ENCODE measurements around the gene TNRC6C.
A peak's percentile ranks its signal among the peaks of the same experiment; 100 is the strongest.

Gene TNRC6C, protein sequence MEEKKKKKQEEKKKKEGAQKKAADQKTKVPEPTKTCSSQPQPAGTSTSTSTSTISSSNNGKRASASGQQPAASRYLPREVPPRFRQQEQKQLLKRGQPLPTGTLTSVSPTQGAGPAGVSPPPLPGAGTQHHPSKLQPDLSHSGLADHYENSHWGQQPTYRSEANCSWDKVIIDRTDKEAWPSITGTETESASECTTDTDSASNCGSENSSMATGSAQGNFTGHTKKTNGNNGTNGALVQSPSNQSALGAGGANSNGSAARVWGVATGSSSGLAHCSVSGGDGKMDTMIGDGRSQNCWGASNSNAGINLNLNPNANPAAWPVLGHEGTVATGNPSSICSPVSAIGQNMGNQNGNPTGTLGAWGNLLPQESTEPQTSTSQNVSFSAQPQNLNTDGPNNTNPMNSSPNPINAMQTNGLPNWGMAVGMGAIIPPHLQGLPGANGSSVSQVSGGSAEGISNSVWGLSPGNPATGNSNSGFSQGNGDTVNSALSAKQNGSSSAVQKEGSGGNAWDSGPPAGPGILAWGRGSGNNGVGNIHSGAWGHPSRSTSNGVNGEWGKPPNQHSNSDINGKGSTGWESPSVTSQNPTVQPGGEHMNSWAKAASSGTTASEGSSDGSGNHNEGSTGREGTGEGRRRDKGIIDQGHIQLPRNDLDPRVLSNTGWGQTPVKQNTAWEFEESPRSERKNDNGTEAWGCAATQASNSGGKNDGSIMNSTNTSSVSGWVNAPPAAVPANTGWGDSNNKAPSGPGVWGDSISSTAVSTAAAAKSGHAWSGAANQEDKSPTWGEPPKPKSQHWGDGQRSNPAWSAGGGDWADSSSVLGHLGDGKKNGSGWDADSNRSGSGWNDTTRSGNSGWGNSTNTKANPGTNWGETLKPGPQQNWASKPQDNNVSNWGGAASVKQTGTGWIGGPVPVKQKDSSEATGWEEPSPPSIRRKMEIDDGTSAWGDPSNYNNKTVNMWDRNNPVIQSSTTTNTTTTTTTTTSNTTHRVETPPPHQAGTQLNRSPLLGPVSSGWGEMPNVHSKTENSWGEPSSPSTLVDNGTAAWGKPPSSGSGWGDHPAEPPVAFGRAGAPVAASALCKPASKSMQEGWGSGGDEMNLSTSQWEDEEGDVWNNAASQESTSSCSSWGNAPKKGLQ (N-terminal part only)

DNA sequence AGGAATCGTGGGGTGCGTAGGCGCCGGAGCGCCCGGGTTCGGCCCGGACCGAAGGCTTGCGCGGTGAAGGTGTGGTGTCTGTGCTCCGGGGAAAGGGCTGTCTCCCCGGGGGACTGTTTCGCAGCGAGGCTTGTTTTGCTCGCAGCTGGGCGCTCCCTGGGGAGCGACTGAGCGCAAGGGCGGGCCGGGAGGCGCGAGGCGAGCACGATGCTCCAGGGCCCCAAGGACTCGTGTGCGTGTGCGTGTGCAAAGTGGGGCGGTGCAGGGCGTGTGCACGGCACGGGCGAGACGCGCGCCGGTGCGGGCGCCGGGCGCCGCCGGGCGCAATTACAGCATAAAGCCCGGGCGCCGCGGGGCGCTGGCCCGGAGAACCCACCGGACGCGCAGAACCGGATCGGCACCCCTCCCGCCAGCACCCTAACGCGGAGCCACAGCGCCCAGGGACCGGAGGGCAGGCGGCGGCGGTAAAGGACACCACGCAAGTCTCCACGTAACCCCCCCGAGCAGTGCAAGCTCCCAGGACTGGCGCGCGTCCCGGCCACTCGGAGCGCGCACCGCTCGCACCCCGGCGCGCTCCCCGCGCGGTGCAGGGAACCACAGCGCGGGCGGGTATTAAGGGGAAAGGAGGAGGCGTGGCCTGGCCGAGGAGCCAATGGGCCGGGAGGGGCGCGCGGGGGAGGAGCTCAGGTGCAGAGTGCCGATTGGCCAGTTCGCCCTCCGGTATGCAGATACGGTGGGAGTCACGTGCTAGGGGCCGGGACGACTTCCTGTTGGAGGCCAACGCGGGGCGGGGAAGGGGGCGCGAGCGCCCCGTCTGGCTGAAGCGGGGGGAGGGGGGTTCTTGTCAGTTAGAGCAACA, at the start of gene TNRC6C:
TNRC6C (plus strand) TSS at position 847 of the 859 bp plus-strand sequence. CDS start 45,504 bp downstream, outside the sequence.
- Mint-ChIP-seq H3K27me3 (peaks cover 78% of the 10 kb centered on the region), H3K4me1 (ENCODE audit: low read depth) (peaks cover 22% of the 10 kb centered on the region), H3K4me3 (peak within 1 kb of the TSS; percentile 92), H3K36me3 (ENCODE audit: low read depth) (peaks cover 7% of the 10 kb centered on the region), H3K27ac (peak within 1 kb of the TSS; percentile 61), H3K9me3 (no peaks in the 10 kb centered on the region)
- intact Hi-C loops (cut with micrococcal nuclease), result loop anchor here (5.0 kb wide), 2 partner anchors 41 to 91 kb away; no protein-coding TSS in a partner anchor

DNA sequence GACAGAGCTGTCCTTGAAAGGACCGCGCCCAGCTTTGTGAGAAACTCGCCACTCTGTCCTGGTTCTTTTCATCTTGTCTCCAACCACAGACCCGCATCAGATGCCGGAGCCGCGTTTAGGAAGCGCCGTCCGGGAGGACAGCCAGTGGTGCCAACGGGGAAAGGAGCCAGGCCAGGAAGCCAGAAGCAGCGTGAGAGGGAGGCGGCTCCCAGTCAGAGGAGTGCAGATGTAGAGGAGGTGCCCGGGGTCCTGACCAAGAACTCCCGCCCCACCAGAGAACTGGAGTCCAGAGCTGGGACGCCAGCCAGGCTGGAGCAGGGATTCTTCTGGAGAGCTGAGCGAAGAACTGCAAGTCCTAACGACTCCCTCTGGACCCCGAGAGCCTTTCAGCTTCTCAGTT, 49.3 kb upstream of the TNRC6C start:
- H3K4me3 Mint-ChIP-seq, result no peak overlapping the region
- intact Hi-C loops (cut with micrococcal nuclease), result no loop called here
- peaks cover 8% of the 10 kb centered on the region for H3K9me3 Mint-ChIP-seq
- H3K27ac Mint-ChIP-seq, result no peak overlapping the region
- H3K27me3 Mint-ChIP-seq, result peaks cover 92% of the 10 kb centered on the region
- no peaks in the 10 kb centered on the region for H3K4me1 Mint-ChIP-seq (ENCODE audit: low read depth)
- no peaks in the 10 kb centered on the region for H3K36me3 Mint-ChIP-seq (ENCODE audit: low read depth)

DNA sequence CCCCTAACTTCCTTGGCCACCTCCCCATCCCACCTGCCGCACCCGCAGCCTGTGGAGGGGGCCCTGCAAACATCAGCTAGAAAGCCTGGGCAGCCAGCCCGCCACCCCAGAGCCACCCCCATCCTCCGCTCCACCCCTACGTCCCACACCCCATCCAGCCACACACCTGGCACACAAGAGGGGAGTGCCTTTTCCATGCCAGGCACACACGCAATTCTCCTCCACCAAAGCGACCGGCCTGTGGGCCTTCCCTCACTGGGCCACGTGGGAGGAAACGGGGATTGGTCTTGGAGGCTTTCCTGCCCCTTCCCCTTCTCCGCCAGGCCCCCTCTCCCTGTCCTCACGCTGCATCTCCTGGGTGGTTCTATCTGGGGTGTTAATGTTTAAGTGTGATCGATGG, 48.7 kb upstream of the TNRC6C start:
- Mint-ChIP-seq H3K36me3 (ENCODE audit: low read depth) (no peaks in the 10 kb centered on the region), H3K27me3 (peaks cover 94% of the 10 kb centered on the region), H3K9me3 (peaks cover 8% of the 10 kb centered on the region), H3K4me1 (ENCODE audit: low read depth) (peaks cover 5% of the 10 kb centered on the region), H3K27ac (no peak overlapping the region), H3K4me3 (no peak overlapping the region)
- intact Hi-C loops (cut with micrococcal nuclease), result no loop called here

DNA sequence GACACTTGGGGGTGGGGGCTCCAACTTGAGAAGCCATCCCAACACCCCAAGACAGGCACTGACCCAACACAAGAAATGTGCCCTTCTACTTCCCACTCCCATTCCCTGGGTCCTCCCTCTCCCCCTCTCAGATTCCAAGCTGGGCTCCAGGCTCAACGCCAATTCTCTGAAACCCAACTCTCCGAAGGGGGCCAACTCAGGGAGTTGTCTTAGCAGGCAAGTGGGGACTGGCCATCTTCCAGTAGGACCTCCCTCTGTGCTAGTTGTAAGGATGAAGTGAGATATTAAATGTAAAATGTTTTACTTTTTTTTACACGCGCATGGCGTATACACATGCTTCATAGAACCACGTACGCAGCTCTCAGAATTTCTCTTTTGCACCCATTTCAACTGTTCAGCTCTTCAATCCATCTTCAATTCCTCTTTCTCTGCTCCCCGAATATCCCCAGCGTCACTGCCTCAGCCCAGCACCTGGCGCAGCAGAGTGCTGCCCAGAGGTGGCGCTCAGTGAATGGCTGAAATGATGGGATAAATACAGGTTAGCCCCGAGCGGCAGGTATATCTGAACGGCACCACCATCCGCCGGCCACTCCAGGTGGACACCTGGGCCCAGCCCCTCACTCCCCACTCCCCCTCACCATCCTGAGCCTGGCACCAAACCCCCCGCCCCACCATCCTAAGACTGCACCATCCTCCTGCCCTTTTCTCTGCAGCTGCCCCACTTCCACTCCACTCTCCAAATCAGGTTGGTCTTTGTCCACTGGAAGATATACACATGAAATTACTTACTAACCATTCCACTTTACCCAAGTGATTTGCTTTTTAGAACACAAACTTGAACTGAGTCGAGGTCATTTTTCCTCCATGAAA, 43.9 kb upstream of the TNRC6C start:
- H3K36me3 Mint-ChIP-seq (ENCODE audit: low read depth), result no peaks in the 10 kb centered on the region
- H3K27me3 Mint-ChIP-seq, result peaks cover 92% of the 10 kb centered on the region
- H3K27ac Mint-ChIP-seq, result no peak overlapping the region
- H3K4me3 Mint-ChIP-seq, result no peak overlapping the region
- peaks cover 8% of the 10 kb centered on the region for H3K9me3 Mint-ChIP-seq
- intact Hi-C loops (cut with micrococcal nuclease), result loop anchor here (5.0 kb wide), 2 partner anchors 32 to 43 kb away; partner anchors contain the start of gene TNRC6C
- peaks cover 36% of the 10 kb centered on the region for H3K4me1 Mint-ChIP-seq (ENCODE audit: low read depth)

DNA sequence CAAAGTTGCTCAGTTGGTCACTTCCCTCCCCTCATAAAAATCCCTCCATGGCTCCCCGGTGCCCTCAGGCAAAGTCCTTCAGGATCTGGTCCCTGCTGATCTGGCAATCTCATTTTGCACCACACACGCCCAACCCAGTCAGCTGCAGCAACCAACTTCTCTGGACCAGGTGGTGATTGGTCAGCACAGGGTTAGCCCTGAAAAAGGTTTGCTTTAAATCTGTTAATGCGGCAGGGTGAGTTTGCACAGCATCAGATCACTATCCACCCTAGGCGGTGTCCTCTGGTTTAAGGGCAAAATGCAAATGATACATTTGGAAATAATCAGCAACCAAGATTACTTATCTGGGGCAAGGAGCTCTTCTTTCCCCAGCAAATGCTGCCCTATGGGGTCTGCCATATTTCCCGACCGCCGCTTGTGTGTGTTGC, 42.9 kb upstream of the TNRC6C start:
- H3K4me1 Mint-ChIP-seq (ENCODE audit: low read depth), result peaks cover 36% of the 10 kb centered on the region
- H3K36me3 Mint-ChIP-seq (ENCODE audit: low read depth), result no peaks in the 10 kb centered on the region
- H3K9me3 Mint-ChIP-seq, result peaks cover 7% of the 10 kb centered on the region
- H3K27ac Mint-ChIP-seq, result no peak overlapping the region
- H3K4me3 Mint-ChIP-seq, result no peak overlapping the region
- H3K27me3 Mint-ChIP-seq, result peaks cover 91% of the 10 kb centered on the region
- intact Hi-C loops (cut with micrococcal nuclease), result loop anchor here (5.0 kb wide), 2 partner anchors 33 to 42 kb away; partner anchors contain the start of gene TNRC6C

DNA sequence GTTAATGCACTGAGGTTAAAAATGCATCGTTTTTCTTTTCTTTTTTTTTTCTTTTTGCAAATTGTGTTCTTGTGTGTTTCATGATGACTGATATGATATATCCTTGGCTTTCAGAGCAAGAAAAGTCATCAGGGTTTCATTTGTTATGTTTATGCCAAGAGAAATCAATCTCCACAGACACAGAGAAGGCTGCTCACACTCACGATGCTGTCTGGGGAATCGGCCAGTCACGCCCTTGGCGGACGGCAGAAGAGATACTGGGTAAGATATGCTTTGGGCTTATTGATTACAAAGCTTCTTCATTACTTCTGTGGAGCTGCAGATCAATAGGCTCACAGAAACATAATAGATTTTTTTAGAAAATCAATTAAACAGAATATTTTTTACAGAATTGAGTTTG, 42.2 kb upstream of the TNRC6C start:
- Mint-ChIP-seq H3K36me3 (ENCODE audit: low read depth) (no peaks in the 10 kb centered on the region), H3K4me3 (no peak overlapping the region)

DNA sequence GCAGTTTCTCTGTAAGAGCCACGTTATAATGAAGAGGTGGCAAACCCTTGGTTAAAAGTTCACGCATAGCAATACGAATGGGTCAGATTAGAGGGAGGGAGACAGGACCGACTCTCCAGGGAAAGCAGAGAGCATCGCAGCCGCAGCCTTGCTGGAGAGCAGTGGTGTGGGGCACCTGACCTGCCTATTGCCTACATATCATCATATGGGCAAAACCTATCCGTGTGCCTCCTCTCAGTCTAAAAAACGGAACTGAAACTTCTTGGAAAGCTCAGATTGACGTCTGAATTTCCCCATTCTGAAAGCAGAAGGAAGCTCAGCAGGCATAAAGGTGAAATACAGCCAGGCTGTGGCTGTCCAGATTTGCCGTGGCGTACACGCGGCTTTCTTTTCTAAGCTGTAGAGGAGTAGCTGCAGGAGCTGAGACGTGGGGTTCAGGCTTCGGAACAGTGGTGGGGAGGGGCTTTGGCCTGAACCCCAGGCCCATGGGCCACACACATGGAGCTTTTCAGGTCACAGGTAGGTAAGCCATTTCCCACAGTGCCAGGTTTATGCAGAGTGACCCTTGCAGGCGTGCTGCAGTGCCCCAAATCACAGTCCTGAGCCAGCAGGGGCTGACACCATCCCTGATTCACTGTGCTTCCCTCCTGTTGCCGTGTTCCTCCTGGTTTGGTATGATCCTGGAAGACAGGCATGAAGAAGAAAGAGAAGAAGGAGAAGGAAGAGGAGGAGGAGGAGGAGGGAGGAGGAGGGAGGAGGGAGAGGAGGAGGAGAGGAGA, 41.6 kb upstream of the TNRC6C start:
- H3K27ac Mint-ChIP-seq, result no peak overlapping the region
- peak overlapping the region; percentile 21 for H3K4me3 Mint-ChIP-seq
- no peaks in the 10 kb centered on the region for H3K36me3 Mint-ChIP-seq (ENCODE audit: low read depth)
- intact Hi-C loops (cut with micrococcal nuclease), result loop anchor here (5.0 kb wide), 2 partner anchors 35 to 40 kb away; partner anchors contain the start of gene TNRC6C
- peaks cover 36% of the 10 kb centered on the region for H3K4me1 Mint-ChIP-seq (ENCODE audit: low read depth)
- peaks cover 87% of the 10 kb centered on the region for H3K27me3 Mint-ChIP-seq
- H3K9me3 Mint-ChIP-seq, result no peaks in the 10 kb centered on the region

More for the DNA sequence above, 42.2 kb upstream of the TNRC6C start:
- Mint-ChIP-seq H3K27ac (no peak overlapping the region), H3K9me3 (peaks cover under 1% of the 10 kb centered on the region), H3K27me3 (peaks cover 87% of the 10 kb centered on the region), H3K4me1 (ENCODE audit: low read depth) (peaks cover 36% of the 10 kb centered on the region)
- intact Hi-C loops (cut with micrococcal nuclease), result loop anchor here (5.0 kb wide), 2 partner anchors 34 to 41 kb away; partner anchors contain the start of gene TNRC6C

DNA sequence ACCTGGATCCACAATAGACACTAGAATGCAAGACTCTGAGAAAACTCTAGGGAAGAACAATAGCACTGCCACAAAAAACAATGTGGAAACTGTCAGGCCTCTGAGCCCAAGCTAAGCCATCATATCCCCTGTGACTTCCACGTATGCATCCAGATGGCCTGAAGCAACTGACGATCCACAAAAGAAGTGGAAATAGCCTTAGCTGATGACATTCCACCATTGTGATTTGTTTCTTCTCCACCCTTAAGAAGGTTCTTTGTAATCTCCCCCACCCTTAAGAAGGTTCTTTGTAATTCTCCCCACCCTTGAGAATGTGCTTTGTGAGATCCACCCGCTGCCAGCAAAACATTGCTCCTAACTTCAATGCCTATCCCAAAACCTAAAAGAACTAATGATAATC, 39.2 kb upstream of the TNRC6C start:
- Mint-ChIP-seq H3K9me3 (no peaks in the 10 kb centered on the region), H3K4me1 (ENCODE audit: low read depth) (peaks cover 36% of the 10 kb centered on the region), H3K27me3 (peaks cover 88% of the 10 kb centered on the region), H3K36me3 (ENCODE audit: low read depth) (no peaks in the 10 kb centered on the region), H3K27ac (no peak overlapping the region), H3K4me3 (no peak overlapping the region)
- intact Hi-C loops (cut with micrococcal nuclease), result loop anchor here (5.0 kb wide), 2 partner anchors 37 to 38 kb away; partner anchors contain the start of gene TNRC6C

DNA sequence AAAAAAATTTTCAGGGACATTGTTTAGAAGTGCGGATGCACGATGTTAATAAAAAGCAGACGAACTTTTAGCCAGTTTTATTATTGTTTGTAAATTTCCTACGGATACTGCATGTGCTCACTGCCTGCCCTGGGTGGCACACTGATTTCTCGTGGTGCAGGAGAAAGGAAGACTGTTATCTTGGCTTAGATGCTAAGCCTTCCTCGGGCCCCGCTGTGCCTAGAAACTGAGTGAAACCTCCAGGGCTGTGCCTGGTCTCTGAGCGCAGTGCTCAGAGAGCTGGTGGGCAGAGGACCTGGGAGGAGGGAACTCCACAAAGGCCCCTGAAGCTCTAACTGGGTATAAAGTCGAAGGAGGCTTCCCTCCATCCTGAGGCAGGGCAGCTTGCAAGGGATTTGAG, 35.4 kb upstream of the TNRC6C start:
- H3K27me3 Mint-ChIP-seq, result peaks cover 92% of the 10 kb centered on the region

DNA sequence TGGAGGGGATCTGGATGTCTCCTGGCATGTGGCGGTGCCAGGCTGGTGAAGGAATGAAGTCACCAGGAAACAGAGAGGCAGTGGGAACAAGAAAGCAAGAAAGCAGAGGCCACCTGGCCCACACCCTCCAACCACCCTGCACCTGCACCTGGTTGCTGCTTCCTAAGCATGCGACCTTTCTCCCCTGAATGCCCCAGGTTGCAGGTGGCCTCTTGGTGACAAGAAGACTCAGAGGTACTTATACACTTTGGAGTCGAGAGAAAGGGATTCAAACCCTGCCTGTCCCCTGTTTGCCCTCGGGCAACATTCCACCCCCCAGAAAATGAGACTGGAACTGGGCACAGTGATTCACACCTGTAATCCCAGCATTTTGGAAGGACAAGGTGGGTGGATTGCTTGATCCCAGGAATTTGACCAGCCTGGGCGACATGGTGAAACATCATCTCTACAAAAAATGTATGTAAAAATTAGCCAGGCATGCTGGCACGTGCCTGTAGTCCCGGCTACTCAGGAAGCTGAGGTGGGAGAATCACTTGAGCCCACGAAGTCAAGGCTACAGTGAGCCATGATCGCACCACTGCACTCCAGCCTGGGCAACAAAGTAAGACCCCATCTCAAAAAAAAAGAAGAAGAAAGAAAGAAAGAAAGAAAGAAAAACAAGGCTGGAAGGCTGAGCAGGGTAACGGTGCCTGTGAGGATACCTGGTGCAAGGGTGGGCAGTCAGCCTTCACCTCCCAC, 34.6 kb upstream of the TNRC6C start:
- H3K9me3 Mint-ChIP-seq, result no peaks in the 10 kb centered on the region
- H3K27me3 Mint-ChIP-seq, result peaks cover 94% of the 10 kb centered on the region
- H3K4me1 Mint-ChIP-seq (ENCODE audit: low read depth), result no peaks in the 10 kb centered on the region
- no peak overlapping the region for H3K4me3 Mint-ChIP-seq
- H3K36me3 Mint-ChIP-seq (ENCODE audit: low read depth), result no peaks in the 10 kb centered on the region
- no peak overlapping the region for H3K27ac Mint-ChIP-seq
- intact Hi-C loops (cut with micrococcal nuclease), result no loop called here

More for the DNA sequence above, 35.4 kb upstream of the TNRC6C start:
- H3K4me1 Mint-ChIP-seq (ENCODE audit: low read depth), result peaks cover 3% of the 10 kb centered on the region
- H3K36me3 Mint-ChIP-seq (ENCODE audit: low read depth), result no peaks in the 10 kb centered on the region
- intact Hi-C loops (cut with micrococcal nuclease), result no loop called here
- no peak overlapping the region for H3K4me3 Mint-ChIP-seq
- H3K9me3 Mint-ChIP-seq, result no peaks in the 10 kb centered on the region
- H3K27ac Mint-ChIP-seq, result no peak overlapping the region

DNA sequence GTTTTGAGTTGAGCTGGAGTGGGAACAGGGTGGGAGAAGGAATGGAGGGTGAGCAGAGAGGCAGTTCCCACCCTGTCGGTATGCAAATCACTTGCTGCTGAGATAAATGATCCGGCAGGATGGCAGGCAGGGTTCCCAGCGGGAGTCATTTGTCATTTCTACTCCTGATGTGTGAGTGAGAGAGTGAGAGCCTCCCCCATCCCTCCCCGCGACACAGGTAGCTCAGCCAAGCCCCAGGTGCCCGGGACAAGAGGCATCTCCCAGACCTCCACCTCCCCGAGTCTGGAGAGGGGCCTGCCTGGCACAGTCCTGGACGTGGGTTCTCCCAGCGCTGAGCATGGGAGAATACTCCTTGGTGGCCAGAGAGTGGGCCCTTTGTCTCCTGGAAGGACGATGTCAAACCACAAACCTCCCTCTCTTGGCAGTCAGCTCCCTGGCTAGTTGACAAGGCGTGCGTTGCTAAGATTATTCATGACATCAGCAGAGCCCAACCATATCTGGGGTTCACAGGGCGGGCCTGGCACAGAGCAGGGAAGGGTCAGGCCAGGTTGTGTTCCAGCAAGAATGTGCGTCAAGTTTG, 33.7 kb upstream of the TNRC6C start:
- Mint-ChIP-seq H3K4me3 (no peak overlapping the region), H3K27me3 (peaks cover 94% of the 10 kb centered on the region), H3K4me1 (ENCODE audit: low read depth) (no peaks in the 10 kb centered on the region), H3K36me3 (ENCODE audit: low read depth) (no peaks in the 10 kb centered on the region), H3K9me3 (no peaks in the 10 kb centered on the region), H3K27ac (no peak overlapping the region)
- intact Hi-C loops (cut with micrococcal nuclease), result no loop called here
